Activated naive CD4-positive, alpha-beta T cell (primary cell): ENCODE data around the gene MRPL18.
"Not testable (repeated sequence)": the region's sequence is repeated elsewhere in the genome, so short reads cannot be mapped to it uniquely, and the experiment has no call there.

Experiments used
- DNase-seq, 4 experiments: peaks; one replicate each; lab custom pipeline; 2025; lab: John Stamatoyannopoulos, UW

Gene MRPL18

DNA sequence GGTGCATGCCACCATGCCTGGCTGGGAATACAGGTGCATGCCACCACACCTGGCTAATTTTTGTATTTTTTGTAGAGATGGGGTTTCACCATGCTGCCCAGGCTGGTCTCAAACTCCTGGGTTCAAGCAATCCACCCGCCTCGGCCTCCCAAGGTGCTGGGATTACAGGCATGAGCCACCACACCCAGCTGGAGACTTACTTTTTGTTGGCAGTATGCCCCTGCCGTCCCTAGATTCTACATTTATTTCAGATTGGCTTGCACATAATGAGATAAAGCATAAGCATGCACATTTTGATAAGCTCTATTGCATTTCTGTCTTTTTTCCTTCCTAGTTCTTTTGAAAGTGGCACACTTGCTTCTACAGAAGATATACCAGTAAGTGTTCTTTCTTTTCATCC lies 26.5 kb downstream of the MRPL18 start:
- not testable (repeated sequence) for DNase-seq

DNA sequence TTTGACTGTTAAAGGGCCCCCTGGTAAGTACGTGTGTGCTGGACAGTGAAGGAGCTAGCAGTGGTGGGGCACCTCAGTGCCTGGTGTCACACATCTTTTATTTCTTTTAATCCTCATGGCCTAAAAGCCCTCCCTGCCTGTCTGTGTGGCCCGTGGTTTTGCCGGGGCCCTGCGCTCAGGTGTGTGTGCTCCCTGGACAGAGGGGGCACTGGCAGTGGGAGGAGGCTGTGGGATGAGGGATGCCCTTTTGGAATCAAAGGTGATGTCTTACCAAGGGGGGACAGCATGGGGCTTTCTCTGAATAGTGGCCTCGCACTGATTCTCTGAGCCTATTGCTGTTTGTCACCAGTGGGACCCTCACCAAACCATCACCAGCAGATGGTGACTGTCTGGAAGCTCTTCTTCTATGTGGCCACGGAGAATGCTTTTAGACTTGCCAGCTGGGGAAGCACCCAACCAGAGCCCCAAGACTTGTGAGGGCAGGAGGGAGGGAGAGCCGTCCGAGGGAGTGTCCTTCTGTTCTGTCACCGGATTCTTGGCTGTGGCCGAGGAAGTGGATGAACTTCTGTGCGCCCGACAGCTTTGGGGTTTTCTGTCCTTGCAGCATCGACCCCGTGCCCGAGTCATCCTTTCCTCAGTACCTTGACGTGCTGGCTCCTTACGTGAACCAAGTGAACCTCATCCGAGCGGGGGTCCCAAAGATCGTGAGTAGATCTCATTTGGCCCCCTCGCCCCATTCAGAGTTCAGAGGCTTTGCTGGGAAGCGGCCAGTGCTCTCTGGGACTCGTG lies 27.9 kb downstream of the MRPL18 start:
- no peak for DNase-seq

DNA sequence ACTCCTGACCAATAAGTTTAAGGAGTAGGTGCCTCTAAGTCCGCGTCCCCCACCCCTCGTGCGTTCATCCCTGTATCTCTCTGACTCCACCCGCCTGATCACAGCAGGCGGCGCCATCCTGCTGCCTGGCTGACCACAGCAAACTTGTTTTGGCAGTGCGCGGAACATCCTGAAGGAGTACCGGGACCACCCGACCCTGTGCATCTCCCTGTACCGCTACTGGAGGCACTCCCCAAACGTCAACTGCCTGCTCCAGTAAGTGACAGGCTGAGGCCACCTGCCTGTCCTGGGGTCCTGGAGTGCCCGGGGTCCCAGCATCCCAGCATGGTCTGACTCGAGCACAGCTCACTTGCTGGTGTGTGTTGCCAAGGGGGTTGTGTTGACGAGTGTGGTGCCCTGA lies 28.8 kb downstream of the MRPL18 start:
- no peak for DNase-seq

DNA sequence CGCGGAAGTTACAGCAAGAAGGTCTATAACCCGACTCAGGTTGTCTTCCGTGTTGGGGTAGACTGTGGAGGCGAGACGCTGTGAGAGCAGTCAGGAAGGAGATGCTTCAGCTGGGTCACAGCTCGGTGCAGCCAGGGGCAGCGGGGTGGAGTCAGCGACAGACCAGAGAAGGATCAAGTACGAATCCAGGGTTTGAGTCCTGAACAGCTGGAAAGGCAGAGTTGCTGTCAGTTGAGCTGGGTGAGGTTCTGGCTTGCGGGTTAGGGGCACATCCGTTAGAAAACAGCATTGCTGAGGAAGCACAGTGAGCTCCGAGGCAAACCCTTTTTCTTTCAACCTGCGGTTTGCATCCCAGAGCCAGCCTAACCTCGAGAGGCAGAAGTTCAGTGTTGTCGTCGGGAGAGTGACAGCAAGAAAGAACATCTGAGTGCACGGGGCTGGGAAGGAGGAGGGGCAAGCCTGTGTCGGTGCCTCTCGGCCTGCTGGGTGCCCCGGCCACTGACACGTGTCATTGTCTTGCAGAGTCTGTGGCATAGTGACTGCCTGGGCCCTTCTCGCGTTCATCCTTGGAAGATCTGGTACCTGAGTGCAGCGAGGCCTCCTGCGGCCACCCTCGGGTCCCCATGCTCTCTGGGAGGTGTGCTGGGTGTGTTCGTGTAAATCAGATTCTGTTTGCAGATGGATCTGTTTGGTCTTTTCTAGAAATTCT lies 29.8 kb downstream of the MRPL18 start:
- DNase-seq: peak in 1 of 4 experiments; percentile 5

- no peak for DNase-seq
Observed at GRCh38 chr6:159821122-159821521, 30.9 kb downstream of the MRPL18 start.

- DNase-seq: no peak
Observed at GRCh38 chr6:159821726-159822125, 31.5 kb downstream of the MRPL18 start.

DNA sequence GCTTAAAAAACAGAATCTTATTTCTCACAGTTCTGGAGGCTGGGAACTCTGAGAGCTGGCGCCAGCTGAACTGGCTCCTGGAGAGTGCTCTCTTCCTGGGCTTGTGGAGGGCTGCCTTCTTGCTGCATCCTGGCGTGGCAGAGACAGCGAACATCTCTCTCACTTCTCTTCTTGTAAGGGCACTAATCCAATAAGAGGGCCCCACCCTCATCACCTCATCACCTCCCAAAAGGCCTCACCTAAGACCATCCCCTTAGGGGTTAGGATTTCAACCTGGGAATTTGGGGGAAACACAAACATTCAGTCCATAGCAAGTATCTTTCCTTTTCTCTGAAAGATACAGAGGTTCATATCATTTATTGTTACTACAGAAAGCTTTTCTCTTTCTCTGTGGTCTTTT lies 33.7 kb downstream of the MRPL18 start:
- no peak for DNase-seq

- DNase-seq: not testable (repeated sequence)
Observed at GRCh38 chr6:159824690-159825089, 34.4 kb downstream of the MRPL18 start.

- DNase-seq: no peak
Observed at GRCh38 chr6:159826004-159826403, 35.7 kb downstream of the MRPL18 start.

DNA sequence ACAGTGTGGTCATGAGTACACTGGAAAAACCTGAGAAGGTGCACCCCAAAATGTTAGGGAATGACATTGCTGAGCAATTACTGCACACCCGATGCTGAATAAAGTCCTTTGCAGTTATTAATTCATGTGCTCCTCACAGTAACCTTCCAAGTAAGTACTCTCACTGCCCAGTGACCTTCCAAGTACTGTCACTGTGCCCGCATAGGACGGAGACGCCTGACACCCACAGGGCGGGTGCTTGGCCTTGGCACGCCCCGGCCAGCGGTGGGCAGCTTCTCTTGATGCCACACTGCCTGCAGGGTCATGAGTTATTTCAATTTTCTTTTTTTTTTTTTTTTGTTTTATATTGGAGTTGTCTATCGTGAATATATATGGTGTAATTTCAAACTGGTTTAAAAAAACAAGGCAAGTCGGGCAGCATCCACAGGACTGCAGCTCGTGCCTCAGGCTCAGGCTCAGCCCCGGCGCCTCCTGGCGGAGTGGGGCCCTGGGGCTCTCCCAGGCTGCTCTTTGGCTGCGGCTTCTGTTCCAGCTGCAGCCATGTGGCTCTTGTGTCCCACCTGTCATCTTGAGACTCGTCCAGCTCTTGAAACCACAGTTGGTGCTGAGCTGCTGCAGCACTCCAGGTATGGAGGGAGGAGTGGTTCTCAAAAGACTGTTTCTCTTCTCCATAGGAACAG lies 36.8 kb downstream of the MRPL18 start:
- no peak for DNase-seq

DNA sequence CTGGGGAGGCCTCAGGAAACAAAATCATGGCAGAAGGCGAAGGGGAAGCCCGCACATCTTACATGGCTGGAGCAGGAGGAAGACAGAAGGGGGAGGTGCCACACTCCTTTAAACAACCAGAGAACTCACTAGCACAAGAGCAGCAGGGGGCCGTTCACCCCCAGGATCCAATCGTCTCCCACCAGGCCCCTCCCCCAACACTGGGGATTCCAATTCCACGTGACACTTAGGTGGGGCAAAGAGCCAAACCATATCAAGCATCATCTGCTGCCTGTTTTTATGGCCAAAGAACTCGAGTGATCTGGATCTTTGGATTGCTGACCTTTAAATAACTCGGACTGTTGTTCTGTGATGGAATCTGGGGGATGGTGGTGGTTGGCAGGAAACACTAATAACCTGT lies 37.8 kb downstream of the MRPL18 start:
- DNase-seq: no peak

- no peak for DNase-seq
Observed at GRCh38 chr6:159829526-159829925, 39.3 kb downstream of the MRPL18 start.

DNA sequence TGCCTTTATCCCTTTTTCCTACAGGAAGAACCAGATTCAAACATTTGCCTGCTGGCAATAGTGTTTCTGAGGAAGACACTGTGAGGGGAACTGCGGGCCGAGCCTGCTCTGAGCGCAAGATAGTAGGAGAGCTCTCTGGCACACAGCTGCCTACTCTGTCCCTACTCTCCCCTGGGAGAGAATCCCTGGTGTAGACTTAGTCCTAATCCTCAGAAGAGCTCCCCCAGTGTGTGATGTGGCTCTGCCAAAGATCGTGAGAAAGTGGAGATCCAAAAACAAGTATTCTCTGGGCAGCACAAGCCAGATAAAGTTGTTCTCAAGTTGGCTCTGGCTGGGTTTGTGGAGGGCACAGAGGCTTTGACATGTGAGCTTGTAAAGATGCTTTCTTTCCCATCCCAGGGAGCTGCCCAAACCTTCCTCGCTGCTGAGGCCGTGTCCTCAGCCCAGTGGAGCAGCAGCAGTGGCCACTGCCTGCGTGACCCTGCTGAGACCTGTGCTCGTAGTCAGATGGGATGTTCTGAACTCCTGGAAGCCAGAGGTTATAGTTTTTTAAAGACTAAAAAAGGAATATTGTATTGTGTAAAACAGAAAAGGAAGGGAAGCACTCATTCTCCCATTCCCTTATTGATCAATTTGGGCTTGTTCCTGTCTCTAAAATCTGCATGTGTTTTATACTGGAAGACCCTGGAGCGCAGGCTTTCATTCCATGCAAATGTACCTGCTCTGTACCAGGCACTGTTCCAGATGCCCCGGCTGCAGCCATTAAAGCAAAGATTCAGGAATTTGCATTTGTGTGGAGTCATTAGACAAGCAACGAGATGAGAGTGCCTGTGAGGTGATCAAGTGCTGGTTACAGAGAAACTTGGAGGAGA lies 40.5 kb downstream of the MRPL18 start:
- DNase-seq: no peak

- DNase-seq: no peak
Observed at GRCh38 chr6:159831373-159831679, 41.1 kb downstream of the MRPL18 start.

GRCh38 chr6:159832946-159833345 lies 42.7 kb downstream of the MRPL18 start:
- DNase-seq: no peak

DNA sequence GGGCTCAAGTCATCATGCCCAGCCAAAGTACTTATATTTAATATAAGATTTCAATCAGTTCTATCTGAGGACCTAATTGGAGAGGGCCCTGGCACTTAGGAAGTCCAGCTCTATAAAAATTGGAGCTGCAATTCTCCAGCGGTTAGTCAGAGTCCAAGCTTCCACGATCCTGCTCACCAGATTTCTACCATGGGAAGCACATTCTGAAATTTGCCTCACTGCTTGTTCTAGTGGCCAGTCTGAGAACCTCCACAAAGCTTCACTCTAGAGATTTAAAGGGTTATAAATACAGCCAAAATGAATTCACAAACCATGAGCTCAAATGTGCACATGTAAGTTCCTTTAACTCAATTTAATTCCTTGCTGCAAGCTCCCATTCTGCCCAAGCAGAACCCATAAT lies 43.3 kb downstream of the MRPL18 start:
- DNase-seq: no peak

GRCh38 chr6:159833997-159834603 lies 43.8 kb downstream of the MRPL18 start:
- DNase-seq: peak in 1 of 4 experiments; percentile 8

DNA sequence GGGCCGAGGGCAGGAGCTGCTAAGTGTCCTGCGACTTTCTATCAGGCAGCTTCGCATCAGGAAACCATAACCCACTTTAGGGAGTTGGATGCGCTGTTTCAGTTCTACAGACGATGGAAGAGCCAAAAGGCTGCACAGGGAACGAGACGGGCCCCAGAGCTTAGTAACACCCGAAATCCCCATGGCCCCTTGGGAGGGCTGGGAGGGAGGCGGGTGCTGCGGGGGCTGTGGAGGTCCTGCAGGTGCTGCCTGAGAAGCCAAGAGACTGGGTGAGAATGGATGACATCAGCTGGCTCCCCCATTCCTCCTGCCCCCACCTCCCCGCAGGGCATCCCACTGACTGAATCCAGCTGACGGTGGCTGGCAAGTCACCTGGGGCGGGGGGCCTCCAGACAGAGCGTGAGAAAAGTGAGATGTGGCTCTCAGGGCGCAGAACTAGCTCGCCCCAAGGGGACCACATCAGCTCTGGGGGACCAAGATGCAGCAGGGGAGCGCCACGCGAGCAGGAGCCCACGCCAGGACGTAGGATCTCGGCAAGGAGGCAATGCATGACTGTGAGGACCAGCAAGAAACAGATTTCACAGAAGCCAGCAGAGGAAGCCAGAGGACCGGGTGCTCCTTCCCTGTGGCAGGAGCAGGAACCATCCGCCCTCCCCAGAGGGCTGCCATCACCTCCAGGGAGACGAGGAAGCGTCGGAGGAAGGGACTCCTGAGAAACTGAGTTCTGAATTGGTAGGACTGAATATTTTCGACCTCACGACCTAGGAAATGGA lies 46.6 kb downstream of the MRPL18 start:
- no peak for DNase-seq

GRCh38 chr6:159837511-159837910 lies 47.2 kb downstream of the MRPL18 start:
- no peak for DNase-seq

DNA sequence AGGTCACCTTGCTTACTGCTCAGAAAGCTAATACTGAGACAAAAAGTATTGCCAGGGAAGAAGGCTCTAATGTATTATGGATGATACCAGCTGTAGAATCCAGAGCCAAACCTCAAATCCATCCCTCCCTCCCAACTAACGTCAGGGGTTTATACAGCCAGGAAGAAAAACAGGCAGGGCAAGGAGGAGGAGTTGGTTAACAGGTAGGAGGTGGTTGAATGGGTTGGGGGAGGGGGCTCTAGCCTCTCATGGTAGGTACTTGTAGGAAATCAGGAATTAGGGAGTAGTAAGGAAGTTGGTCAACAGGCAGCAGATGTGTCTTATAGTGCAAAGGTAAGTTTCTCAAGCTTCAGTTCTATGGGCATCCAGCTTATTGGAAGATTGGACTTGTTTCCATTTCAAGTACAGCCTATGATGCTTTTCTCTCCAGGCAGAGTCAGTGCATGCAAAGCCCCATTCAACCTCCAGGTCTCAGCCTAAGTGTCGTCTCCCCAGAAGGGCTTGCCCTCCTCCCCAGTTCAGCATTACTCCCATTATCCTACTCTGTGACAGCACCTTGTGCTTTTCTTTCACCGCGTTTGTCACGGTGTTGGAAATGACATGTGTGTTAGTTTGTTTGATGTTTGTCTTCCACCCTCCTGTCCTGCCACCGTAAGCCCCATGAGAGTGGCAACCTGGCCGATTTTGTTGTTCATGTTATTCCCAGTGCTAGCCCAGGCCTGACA lies 47.9 kb downstream of the MRPL18 start:
- DNase-seq: no peak
